HPDE6-E6E7 (cell line): ENCODE results near the gene ASCL2.
"Not testable (repeated sequence)": the region's sequence is repeated elsewhere in the genome, so short reads cannot be mapped to it uniquely, and the experiment has no call there.

Experiments
- DNase-seq: peaks from one replicate; pipeline ENCODE4 v3.0.0; 2011; ENCODE audit warnings: missing footprints; ENCODE audit errors: extremely low spot score

Gene ASCL2

DNA sequence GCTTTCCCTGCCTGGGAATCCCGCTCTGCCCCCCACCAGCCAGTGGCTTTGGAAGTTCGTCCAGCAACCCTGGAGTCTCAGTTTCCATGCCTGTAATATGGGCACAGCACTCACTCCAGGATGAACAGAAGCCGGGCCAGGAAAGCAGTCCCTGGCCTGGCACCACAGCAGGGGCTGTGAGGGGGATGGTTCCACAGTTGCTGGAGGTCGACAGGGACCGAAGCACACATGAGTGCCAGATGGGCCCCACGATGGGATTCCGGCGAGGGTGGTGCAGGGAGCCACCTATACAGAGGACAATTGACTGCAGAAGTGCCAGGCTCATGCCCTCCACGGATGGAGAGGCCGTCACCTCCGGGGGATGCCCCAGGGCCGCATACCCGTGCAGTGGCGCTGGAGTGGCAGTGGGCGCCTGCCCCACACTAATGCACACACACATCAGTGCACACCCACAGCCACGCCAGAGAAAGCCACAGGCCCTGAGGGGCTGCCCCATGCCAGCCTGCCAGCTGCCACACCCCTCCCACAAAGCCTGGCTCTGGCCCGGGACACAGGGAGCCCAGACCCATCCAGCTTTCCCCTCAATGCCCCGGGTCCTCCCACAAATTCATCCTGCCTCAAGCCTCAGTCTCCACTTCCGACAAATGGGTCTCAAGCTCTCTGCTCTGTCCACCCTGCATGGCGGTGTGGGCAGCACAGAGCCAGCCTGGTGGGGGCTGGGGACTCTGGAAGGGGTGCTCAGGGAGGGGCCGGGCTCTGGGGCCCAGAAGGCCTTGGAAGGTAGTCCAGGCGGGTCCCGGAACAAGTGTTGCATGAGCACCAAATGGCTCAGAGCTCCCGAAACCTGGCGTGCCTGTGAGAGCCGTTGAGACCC lies 9.7 kb downstream of the ASCL2 start:
- no peak for DNase-seq

DNA sequence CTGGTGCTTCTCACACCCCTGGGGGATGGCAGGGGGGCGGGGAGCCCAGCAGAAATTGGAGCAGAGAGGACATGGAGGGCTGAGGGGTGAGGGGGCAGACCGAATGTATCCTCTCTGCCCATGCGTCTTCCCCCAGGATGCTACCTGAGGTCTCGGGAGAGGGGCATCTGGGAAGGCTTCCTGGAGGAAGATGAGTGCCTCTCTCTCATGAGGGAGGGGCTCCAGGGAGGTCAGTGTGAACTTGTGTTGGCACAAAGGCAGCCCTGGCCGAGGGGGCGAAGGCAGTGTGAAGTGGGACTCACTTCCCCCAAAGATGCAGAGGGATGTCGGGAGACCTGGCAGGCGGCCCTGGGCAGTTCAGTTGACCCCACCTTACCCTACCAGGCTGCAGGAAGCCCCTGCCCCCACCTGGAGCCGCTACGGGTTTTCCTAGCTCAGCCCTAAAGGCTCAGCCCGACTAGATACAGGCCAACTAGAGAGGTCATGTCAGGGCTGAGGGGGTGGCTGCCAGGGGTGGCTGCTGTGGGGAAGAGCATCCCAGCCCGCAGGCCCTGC lies 10.4 kb downstream of the ASCL2 start:
- DNase-seq = no peak

DNA sequence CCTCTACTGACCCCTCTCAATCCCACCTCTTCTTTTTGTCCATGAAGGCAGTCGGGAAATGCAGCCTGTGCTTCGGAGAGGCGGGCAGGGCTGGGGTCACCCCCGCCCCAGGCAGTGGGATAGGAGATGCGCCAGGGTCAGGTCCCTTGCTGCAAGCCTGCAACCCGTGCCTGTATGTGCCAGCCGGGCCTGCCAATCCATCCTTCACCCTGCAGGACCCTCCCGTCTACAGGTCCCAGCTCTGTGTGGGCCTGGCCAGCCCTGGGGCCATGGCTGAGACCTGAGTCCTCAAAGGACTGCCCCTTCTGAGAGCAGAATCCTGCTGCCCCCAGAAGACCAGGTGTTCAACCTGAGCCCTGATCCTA lies 10.9 kb downstream of the ASCL2 start:
- DNase-seq = no peak

DNA sequence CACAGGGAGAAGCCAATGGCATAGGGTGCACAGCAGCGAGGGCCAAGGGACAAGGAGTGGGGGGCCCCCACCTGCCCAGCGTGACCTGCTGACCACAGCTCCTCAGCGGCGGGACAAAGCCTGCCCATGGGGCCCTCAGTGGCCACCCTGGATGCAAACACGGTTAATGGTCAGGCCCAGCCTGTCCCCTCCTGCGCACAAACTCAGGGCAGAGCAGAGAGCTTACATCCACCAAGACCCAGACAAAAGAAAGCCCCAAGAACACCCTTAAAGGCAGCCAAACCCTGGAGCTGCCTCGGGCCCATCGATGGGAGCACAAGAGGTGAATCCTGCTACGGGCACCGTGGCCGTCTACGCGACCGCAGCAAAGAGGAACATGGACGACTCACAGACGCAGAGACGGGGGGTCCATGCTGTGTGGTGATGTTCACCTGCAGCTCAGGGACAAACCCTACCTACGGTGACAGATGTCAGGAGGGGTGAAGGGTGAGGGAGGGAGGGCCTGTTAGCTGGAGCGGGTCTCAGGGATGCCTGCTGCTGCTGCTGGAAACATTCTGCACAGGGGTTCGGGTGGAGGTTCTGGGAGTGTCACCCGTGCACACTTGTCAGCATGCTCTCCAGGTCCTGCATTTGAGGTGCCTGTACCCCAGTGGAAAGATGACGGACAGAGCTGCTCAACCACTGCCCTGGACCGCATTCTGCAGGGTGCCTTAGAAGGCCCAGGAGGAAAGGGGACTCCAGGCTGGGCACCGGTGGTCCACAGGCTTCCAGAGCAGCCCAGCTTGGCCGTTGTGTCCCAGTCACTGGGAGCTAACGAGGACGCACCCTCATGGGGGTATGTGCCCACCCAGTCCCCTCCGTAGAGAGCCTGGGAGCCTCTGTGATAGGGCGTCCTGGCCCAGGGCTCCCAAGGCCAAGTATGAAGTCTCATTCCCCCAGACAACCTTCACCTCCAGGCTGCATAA lies 11.6 kb downstream of the ASCL2 start:
- no peak for DNase-seq

DNA sequence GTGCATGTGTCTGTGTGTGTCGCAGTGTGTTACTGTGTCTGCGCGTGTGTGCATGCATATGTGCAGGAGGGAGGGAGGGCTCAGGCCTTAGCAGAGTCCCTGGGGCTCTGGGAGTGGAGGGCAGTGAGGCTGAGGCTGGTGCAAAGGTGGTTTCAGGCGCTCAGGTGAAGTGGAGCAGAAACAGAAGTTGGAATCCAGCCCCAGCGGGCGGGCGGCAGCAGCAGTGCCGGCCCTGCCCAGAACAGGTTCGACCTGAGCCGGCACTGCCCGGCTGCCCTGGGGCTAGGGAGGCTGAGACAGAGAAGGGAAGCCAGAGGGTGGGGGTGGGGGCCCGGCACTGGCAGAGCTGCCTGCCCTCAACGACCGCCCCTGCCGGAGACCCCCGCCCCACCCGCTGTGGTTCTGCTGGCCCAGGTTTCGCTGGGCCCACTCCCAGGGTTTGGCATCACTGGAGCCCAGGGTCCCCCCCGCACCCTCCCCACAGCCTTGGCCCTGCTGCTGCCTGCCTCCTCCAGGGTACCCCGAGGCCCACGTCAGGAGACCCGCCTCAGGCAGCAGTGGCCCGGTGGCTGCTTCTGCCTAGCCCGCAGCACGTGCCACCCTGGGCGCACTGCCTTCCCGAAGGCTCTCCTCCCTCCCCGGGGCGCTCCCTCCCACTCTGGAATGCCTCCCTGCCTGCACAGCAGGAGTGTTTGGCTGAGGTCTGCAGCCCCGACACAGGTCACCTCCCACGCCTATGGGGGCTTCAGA lies 13.3 kb downstream of the ASCL2 start:
- peak; percentile 65 for DNase-seq

DNA sequence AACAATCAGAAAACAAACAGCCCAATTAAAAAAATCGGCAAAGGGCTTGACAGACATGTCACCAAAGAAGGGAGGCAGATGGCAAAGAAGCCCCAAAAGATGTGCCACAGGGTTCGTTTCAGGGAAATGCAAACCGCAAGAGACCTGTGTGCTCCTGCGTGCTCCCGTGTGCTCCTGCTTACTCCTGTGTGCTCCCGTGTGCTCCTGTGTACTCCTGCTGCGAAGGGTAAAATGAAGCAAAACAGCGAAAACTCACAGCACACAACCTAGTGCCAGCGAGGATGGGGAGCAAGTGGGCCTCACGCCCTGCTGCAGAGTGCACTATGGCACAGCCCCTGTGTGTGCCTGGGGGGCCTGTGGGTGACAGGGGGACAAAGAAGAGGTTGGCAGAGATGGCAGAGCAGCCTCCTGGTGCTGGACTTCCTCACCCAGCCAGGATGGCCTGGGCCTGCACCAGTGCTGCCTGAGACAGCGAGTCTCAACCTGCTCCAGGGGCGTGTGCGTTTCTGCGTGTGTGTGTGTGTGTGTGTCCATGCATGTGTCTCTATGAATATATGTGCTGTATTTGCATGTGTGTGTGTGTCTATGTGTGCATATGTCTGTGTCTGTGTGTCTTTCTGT lies 14.0 kb downstream of the ASCL2 start:
- peak; percentile 52 for DNase-seq

DNA sequence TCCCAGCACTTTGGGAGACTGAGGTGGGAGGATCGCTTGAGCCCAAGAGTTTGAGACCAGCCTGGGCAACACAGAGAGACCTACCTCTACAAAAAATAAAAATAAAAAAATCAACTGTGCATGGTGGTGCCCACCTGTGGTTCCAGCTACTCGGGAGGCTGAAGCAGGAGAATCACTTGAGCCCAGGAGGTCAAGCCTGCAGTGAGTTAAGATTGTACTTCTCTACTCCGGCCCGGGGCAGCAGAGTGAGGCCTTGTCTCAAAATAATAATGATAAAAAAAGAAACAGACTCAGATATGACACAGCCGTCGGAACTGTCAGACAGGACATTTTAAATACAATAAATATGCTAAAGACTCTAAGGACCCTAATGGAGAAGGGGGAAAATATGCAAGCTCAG lies 18.4 kb downstream of the ASCL2 start:
- no peak for DNase-seq

DNA sequence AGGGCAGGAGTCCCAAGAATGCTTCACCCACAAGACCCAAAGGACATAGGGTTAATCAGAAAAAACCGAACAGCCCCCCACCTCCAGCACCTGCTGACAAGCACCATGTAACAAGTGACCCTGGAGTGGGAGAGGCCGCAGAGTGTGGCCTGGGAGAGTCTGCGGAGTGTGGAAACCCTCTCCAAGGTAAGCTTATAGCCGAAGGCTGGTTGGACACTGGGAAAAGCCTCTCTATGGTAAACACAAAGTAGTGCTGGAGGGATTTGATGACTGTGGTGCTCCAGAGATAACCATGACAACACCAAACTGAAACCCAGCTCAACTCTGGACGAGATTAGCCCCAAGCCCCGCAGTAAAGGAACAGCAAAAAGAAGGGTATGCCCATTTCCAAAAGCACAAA lies 19.2 kb downstream of the ASCL2 start:
- no peak for DNase-seq

DNA sequence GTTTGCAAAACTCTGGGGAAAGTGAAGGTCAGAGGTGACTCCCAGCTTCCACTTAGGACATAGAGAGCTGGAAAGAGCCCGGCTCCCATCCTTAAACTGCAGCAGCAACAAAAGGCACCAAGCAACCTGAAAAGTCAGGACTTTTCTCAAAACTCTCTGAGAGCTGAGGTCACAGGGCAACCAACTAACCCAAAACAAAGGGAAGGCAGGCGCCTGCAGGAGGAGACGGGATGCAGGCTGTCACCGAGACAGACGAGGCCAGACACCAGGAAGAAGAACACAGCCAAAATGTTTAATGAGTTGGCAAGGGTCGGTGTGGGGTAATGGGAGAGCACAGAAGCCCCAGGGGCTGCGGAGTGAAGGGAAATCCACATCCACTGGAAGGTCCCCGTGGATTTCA lies 19.9 kb downstream of the ASCL2 start:
- no peak for DNase-seq

DNA sequence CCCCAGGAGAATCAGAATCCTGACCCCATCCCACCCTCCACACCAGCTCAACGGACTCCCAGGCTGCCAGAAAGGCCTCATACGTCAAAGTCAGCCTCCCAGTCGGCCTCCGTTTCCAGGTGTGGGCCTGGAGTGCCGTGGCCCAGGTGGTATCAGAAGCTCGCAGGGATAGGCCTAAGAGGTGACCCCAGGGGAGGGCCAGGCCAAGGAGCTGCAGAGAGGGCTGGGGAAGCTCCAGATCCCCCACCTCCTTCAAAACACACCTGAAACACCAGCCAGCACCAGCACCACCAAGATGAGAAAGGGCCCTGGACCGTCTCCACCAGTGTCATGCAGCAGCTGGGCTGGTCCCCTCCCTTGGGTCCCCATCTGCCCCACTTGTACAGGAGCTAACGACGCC lies 20.3 kb downstream of the ASCL2 start:
- no peak for DNase-seq

DNA sequence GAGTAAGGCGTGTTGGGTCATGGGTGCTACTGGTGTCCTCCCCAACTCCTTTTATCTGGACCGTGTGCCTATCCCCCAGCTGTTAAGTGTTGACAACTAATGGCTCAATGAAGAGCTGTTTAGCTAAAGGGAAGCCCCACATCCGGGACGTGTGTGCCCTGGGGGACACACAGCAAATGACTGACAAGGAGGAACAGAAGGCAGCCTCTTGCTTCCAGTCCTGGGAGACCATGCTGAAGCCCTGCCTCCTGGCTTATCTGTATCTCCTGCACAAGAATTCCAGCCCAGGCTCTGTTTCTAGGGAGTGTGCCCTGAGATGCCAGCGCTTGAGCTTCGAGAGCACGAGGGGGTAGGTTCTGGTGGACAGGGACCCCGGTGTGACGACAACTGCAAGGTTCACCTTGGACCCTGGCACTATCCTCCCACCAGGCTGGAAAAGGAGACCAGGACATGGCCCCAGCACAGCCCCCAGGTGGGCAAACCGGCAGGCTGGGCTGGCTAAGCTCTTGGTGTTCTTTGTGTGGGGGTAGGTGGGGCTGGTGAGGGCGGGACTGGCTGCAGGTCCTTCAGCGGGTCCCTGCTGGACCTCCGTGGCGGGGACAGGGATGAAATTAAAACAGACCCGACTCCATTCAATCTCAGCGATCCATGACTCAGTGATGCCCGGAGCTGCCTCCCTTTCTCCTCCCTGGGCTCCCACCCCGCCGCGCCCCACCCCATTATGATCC lies 21.0 kb downstream of the ASCL2 start:
- DNase-seq = no peak

DNA sequence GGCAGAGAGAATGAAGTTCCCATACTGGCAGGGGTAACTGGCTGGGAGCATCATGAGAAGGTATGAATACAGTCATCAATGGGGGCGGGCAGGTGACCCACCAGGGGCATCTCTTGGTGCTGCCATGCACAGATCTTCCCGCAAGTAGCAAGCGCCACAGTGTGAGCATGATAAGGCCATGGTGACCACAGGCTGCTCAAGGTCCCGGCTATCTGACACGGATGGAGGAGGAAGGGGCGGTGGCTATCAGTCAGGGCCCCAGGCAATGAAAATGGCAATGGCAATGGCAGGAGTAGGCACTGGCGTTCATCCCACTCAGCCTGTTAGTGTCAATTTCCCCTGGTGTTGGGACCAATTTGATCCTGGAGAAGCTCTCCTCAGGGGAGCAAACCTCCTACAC lies 21.6 kb downstream of the ASCL2 start:
- DNase-seq = no peak

DNA sequence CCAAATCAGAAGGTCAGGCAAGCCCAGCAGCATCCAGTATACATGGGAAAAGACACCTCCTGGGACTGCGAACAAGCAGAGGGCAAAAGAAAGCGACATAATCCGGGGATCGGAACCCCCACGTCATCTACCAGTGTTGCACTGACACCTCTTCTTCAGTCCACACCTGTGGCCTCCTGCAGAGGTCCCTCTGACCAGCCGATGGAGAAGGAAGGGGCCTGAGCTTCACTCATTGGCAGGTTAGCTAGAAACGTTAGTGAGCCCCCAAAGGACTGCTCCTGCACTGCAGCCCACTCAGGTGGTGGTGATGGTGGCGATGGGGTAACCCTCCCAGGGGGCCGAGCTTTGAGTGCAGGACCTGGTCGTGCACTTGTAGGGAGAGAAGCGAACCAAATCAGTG lies 22.1 kb downstream of the ASCL2 start:
- DNase-seq = no peak

DNA sequence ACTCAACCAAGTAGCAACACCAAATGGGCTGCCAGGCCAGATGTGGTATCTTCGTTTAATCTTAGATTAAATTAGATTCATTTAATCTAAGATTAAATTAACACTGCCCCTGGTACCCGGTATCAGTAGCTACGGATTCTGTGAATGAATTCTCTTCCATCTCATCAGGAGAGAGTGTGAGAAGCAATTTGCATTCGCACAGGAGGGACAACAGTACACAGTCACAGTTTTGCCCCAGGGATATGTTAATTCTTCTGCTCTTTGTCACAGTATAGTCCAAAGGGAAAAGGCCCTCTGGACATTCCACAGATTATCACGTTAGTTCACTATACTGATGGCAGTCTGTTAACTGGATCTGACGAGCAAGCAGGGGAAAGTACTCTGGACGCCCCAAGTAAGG lies 22.9 kb downstream of the ASCL2 start:
- no peak for DNase-seq

DNA sequence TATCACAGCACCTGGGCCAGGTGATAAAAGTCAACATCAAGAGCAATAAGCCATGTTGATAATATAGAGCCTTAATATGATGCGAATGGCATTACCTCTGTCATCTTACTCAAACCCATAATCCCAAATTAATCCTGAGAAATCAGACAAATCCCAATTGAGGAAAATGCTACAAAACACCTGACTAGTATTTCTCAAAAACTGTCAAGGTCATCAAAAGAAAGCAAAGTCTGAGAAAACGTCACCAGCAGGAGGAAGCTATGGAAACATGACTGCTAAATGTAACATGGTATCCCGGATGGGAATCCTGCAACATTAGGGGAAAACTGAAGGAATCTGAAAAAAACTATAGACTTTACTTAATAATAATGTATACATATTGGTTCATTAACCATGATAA lies 29.6 kb downstream of the ASCL2 start:
- no peak for DNase-seq

DNA sequence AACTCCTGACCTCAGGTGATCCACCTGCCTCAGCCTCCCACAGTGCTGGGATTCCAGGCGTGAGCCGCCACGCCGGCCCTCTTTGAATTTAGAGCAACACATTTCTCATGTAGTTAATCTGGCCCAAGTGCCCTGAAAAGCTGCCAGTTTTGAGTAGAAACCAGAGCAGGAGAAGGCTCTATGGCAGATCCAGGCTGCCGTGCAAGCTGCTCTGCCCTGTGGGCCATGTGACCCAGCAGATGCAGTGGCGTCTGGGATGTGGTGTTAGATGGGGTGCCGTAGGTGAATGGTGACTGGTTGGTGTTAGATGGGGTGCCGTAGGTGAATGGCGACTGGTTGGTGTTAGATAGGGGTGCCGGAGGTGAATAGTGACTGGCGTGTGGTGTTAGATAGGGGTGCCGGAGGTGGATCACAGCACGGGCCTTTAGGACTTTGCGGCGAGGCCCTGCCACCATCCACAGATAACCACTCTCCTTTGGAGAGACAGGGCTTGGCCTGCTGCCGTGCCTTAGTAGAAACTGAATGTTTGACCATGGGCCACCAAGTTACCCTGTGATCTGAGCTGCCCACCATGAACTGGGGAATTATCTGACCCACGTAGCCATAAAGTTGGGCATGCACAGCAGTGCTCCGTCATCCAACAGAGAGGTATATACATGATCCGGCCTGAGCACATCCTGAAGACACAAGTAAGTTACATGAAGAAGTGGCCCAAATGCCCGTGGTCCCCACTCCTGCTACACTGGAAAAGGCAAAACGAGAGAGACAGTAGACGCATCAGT lies 32.7 kb downstream of the ASCL2 start:
- DNase-seq = no peak

DNA sequence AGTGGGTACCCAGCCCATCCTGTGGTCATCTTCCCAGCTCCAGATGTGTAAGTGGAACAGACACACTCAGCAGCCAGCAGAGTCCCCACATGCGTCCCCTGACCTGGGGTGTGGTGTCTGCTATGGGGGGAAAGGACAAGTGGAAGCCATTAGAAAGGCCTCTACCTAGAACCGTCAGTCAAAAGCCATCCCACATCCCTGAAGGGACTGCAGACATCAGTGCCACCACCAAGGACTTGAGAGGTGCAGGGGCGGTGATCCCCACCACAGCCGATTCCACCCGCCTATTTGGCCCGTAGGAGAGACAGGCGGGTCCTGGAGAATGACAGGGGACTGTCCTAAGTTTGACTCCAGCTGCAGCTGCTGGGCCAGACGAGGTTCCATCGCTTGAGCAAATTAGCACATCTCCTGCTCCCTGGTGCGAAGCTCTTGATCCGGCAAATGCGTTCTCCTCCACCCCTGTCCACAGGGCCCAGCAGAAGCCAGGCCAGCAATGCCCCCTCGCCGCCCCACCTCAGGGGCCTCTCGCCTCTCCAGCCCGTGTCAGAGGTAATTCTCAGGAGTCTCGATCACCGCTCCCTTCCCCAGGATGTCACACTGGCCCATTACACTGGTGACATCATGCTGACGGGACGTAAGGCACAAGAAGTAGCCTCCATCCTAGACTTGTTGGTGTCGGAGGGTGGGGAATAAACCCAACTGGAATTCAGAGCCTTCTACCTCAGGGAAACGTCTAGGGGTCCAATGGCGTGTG lies 33.8 kb downstream of the ASCL2 start:
- DNase-seq = not testable (repeated sequence)

DNA sequence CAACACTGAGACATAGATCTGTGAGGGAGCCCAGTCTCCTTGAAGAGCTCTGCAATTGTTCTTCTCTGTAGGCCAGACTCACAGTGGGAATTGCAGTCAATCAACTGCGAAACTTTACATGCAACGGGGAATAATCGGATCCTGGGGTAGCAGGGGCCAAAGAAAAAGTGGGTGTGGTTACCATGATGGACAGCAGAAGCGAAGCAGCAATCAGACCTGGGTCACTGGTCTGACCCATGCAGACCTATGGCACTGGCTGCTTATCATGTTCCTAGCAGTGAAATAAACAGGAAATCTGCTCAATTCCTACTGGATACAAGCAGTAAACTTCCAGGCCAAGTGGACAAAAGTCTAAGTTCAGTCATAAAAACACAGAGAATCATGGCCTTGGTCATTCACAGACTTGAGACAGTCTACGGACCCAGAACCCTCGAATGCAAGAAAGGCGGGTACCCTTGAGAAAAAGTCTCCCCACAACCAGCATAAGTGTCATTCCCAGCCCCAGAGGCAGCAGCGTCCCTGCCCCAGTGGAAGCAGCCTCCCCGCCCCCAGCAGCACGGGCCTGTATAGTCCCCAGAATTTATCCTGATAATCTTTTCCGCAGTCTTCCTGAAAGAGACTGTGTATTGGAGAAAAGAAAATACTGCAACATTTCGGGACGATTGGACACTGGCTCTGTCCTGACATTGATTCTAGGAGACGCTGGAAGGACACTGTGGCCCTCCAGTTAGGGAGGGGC lies 34.6 kb downstream of the ASCL2 start:
- no peak for DNase-seq
